ENCODE measurements around the gene PSD4. TPM values are rescaled to one million over a fixed set of nuclear protein-coding genes. Genes with fewer than 3 reads are reported as not detected.

Gene PSD4
- total RNA-seq, 1 donor from 2014 or later = 1.9 TPM

- DNase-seq (ENCODE audit: low spot score) = no peak
- H3K4me1 Mint-ChIP-seq (ENCODE audit: unreplicated experiment) = peaks cover 6% of the 10 kb centered on the region
- H3K27me3 Mint-ChIP-seq (ENCODE audit: unreplicated experiment) = peaks cover 11% of the 10 kb centered on the region
These were observed 1.4 kb downstream of the PSD4 start for GRCh38 chr2:113175042-113175628.

GRCh38 chr2:113175736-113176695 lies 2.2 kb downstream of the PSD4 start:
- H3K36me3 Mint-ChIP-seq (ENCODE audit: low read depth, unreplicated experiment) = no peaks in the 10 kb centered on the region
- H3K27me3 Mint-ChIP-seq (ENCODE audit: unreplicated experiment) = peaks cover 11% of the 10 kb centered on the region
- peaks cover 6% of the 10 kb centered on the region for H3K4me1 Mint-ChIP-seq (ENCODE audit: unreplicated experiment)
- H3K27ac Mint-ChIP-seq (ENCODE audit: unreplicated experiment) = no peak overlapping the region
- no peak for DNase-seq (ENCODE audit: low spot score)
- TF ChIP-seq, protein P1, sequence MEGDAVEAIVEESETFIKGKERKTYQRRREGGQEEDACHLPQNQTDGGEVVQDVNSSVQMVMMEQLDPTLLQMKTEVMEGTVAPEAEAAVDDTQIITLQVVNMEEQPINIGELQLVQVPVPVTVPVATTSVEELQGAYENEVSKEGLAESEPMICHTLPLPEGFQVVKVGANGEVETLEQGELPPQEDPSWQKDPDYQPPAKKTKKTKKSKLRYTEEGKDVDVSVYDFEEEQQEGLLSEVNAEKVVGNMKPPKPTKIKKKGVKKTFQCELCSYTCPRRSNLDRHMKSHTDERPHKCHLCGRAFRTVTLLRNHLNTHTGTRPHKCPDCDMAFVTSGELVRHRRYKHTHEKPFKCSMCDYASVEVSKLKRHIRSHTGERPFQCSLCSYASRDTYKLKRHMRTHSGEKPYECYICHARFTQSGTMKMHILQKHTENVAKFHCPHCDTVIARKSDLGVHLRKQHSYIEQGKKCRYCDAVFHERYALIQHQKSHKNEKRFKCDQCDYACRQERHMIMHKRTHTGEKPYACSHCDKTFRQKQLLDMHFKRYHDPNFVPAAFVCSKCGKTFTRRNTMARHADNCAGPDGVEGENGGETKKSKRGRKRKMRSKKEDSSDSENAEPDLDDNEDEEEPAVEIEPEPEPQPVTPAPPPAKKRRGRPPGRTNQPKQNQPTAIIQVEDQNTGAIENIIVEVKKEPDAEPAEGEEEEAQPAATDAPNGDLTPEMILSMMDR (IDR thresholded peaks at IDR 0.05; ENCODE audit: unreplicated experiment) = no peak
- H3K9me3 Mint-ChIP-seq (ENCODE audit: unreplicated experiment) = no peaks in the 10 kb centered on the region
- no peak overlapping the region for H3K4me3 Mint-ChIP-seq (ENCODE audit: unreplicated experiment)

More at GRCh38 chr2:113175042-113175628, 1.4 kb downstream of the PSD4 start:
- Mint-ChIP-seq H3K36me3 (ENCODE audit: low read depth, unreplicated experiment) (no peaks in the 10 kb centered on the region), H3K4me3 (ENCODE audit: unreplicated experiment) (no peak overlapping the region), H3K9me3 (ENCODE audit: unreplicated experiment) (no peaks in the 10 kb centered on the region), H3K27ac (ENCODE audit: unreplicated experiment) (no peak overlapping the region)
- TF ChIP-seq, protein P1 (IDR thresholded peaks at IDR 0.05; ENCODE audit: unreplicated experiment) = no peak

DNA sequence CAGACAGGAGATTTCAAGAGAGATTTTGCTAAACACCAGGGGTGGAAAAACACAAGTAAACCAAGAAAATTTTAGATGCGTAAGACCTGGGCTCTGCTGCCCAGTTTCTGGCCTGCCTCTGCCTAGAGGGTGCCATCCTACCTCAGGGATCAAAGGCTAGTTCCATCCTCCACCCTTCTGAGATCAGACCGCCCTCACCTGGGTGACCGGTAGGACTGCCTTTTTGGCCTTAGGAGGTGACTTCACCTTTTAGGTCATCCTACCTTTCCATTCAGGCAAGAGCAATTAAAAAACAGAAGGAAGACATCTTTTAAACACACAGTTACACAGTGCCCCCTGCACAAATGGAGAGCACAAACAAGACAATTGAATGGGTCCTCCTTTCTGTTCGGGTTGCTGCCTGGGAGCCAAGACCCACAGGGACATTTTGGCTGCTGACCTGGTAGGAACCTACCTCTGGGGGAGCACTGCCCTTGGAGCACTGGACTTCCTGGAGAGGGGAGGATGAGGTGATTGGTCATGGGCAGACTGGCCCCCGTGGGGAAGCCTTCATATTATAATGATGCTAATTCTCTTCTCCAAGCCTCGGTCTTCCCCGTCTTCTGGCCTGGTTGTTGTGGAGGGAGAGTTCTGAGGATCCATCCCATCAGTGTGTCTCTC lies 3.1 kb downstream of the PSD4 start:
- TF ChIP-seq, protein P1 (IDR thresholded peaks at IDR 0.05; ENCODE audit: unreplicated experiment) = no peak
- no peak for DNase-seq (ENCODE audit: low spot score)
- no peak overlapping the region for H3K27ac Mint-ChIP-seq (ENCODE audit: unreplicated experiment)
- peaks cover 14% of the 10 kb centered on the region for H3K4me1 Mint-ChIP-seq (ENCODE audit: unreplicated experiment)
- no peaks in the 10 kb centered on the region for H3K9me3 Mint-ChIP-seq (ENCODE audit: unreplicated experiment)
- H3K36me3 Mint-ChIP-seq (ENCODE audit: low read depth, unreplicated experiment) = no peaks in the 10 kb centered on the region
- H3K27me3 Mint-ChIP-seq (ENCODE audit: unreplicated experiment) = peaks cover 11% of the 10 kb centered on the region
- H3K4me3 Mint-ChIP-seq (ENCODE audit: unreplicated experiment) = no peak overlapping the region

- Mint-ChIP-seq H3K9me3 (ENCODE audit: unreplicated experiment) (no peaks in the 10 kb centered on the region), H3K36me3 (ENCODE audit: low read depth, unreplicated experiment) (no peaks in the 10 kb centered on the region), H3K4me1 (ENCODE audit: unreplicated experiment) (peaks cover 18% of the 10 kb centered on the region), H3K4me3 (ENCODE audit: unreplicated experiment) (no peak overlapping the region), H3K27me3 (ENCODE audit: unreplicated experiment) (peaks cover 10% of the 10 kb centered on the region), H3K27ac (ENCODE audit: unreplicated experiment) (no peak overlapping the region)
- TF ChIP-seq, protein P1 (IDR thresholded peaks at IDR 0.05; ENCODE audit: unreplicated experiment) = no peak
- DNase-seq (ENCODE audit: low spot score) = no peak
These were observed 4.4 kb downstream of the PSD4 start for GRCh38 chr2:113178069-113178746.

Data from endothelial cell (in vitro differentiated cells).